ENCODE results near the gene ATF4.
A peak's percentile ranks its signal among the peaks of the same experiment; 100 is the strongest.
"Not testable (repeated sequence)": the region's sequence is repeated elsewhere in the genome, so short reads cannot be mapped to it uniquely, and the experiment has no call there.

The ATF4 gene

GRCh38 chr22:39510529-39511149 is 9.7 kb upstream of the ATF4 start:
- H3K9me3 ChIP-seq = no peaks in the 10 kb centered on the region
- no peaks in the 10 kb centered on the region for H3K4me1 ChIP-seq
- no peak overlapping the region for H3K4me3 ChIP-seq
- no peak for DNase-seq (ENCODE audit: low spot score in 2 of 2)
- in situ Hi-C loops (cut with MboI; ENCODE audit: low sequenced_read_pairs) = no loop called here
- H3K36me3 ChIP-seq (replicated peaks) = peaks cover 93% of the 10 kb centered on the region
- no peaks in the 10 kb centered on the region for H3K27me3 ChIP-seq (ENCODE audit: low read depth)

DNA sequence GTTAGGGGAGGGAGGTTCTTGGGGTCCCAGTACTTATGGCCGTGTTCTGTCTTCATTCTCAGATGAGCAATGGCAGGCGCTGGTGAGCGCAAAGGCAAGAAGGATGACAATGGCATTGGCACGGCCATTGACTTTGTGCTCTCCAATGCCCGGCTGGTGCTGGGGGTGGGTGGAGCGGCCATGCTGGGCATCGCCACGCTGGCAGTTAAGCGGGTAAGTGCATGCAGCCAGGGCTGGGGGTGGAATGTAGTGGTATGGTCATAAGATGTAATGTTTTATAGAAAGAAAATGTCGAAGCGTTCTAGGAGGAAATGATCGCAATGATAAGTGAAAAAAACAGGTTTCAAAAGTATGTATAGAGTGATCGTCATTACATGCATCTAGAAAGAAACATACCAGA is 9.1 kb upstream of the ATF4 start:
- peaks cover 89% of the 10 kb centered on the region for H3K36me3 ChIP-seq (replicated peaks)
- in situ Hi-C loops (cut with MboI; ENCODE audit: low sequenced_read_pairs) = no loop called here

DNA sequence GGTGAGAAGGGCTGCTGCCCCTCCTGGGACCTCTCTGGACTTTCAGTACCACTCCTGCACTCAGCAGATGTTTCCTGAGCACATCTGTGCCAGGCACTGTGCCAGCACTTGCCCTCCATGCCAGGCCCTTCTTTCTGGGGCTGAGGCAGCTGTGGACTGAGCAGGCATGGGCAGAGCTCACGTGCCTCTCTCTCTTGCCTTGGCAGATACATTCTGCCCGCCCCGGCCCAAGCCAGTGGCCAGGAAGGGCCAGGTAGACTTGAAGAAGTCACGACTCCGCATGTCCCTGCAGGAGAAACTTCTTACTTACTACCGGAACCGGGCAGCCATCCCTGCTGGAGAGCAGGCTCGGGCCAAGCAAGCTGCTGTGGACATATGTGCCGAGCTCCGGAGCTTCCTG is 8.3 kb upstream of the ATF4 start:
- in situ Hi-C loops (cut with MboI; ENCODE audit: low sequenced_read_pairs) = no loop called here
- H3K4me1 ChIP-seq = no peaks in the 10 kb centered on the region
- no peak for DNase-seq (ENCODE audit: low spot score in 2 of 2)
- no peaks in the 10 kb centered on the region for H3K9me3 ChIP-seq
- H3K36me3 ChIP-seq (replicated peaks) = peaks cover 85% of the 10 kb centered on the region
- no peaks in the 10 kb centered on the region for H3K27me3 ChIP-seq (ENCODE audit: low read depth)
- H3K4me3 ChIP-seq = no peak overlapping the region

More for the DNA sequence above, 9.1 kb upstream of the ATF4 start:
- Histone ChIP-seq H3K4me1 (no peaks in the 10 kb centered on the region), H3K4me3 (no peak overlapping the region), H3K9me3 (no peaks in the 10 kb centered on the region), H3K27me3 (ENCODE audit: low read depth) (no peaks in the 10 kb centered on the region)
- DNase-seq (ENCODE audit: low spot score in 2 of 2) = no peak

- no peak overlapping the region for H3K4me3 ChIP-seq
- no peaks in the 10 kb centered on the region for H3K27me3 ChIP-seq (ENCODE audit: low read depth)
- peaks cover 4% of the 10 kb centered on the region for H3K4me1 ChIP-seq
- in situ Hi-C loops (cut with MboI; ENCODE audit: low sequenced_read_pairs) = no loop called here
- peaks cover 71% of the 10 kb centered on the region for H3K36me3 ChIP-seq (replicated peaks)
- DNase-seq (ENCODE audit: low spot score in 2 of 2) = no peak
- no peaks in the 10 kb centered on the region for H3K9me3 ChIP-seq
Observed at GRCh38 chr22:39513791-39514190, 6.6 kb upstream of the ATF4 start.

GRCh38 chr22:39514373-39514973 is 5.9 kb upstream of the ATF4 start:
- no peaks in the 10 kb centered on the region for H3K9me3 ChIP-seq
- H3K4me1 ChIP-seq = peaks cover 6% of the 10 kb centered on the region
- H3K4me3 ChIP-seq = no peak overlapping the region
- in situ Hi-C loops (cut with MboI; ENCODE audit: low sequenced_read_pairs) = no loop called here
- H3K36me3 ChIP-seq (replicated peaks) = peaks cover 66% of the 10 kb centered on the region
- H3K27me3 ChIP-seq (ENCODE audit: low read depth) = no peaks in the 10 kb centered on the region
- DNase-seq (ENCODE audit: low spot score in 2 of 2) = peak in 1 of 2 experiments; percentile 74

DNA sequence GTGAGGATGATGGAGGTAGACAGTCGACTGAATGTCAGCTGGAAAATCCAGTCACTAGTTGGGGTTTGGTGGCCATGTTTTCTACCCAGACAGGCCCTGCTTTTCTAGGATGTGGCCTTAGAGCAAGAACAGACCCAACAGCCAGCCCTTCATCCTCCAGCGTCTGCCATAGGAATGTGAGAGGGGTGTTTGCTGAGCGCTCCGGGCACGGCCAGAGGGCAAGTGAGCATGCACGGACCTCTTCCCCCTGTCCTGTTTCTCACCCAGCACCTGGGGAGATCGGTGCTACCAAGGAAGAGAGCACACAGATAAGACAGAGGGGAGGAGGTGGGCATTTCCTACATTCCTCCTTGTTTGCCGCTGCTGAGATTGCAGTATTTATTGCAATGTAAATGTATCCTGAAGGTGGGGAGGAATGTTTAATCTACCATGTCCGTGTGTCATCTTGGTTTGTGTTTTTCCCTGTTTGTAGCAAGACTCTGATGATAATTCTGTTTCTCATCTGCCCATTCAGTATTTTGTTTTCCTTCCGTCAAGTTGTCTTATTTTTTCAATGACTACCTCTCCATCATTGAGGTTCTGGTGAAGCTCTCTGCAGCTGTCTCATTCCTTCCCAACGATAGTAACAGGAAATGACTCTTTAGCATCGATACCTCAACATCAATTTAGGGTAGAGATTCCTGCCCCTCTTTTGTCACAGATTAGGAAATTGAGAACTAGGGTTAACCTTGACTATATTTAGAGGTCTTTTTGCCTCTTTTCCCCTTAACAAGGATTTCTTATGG is 4.9 kb upstream of the ATF4 start:
- no peaks in the 10 kb centered on the region for H3K9me3 ChIP-seq
- H3K4me1 ChIP-seq = peaks cover 6% of the 10 kb centered on the region
- H3K36me3 ChIP-seq (replicated peaks) = peaks cover 59% of the 10 kb centered on the region
- no peaks in the 10 kb centered on the region for H3K27me3 ChIP-seq (ENCODE audit: low read depth)
- DNase-seq (ENCODE audit: low spot score in 2 of 2) = no peak
- H3K4me3 ChIP-seq = no peak overlapping the region
- in situ Hi-C loops (cut with MboI; ENCODE audit: low sequenced_read_pairs) = no loop called here

DNA sequence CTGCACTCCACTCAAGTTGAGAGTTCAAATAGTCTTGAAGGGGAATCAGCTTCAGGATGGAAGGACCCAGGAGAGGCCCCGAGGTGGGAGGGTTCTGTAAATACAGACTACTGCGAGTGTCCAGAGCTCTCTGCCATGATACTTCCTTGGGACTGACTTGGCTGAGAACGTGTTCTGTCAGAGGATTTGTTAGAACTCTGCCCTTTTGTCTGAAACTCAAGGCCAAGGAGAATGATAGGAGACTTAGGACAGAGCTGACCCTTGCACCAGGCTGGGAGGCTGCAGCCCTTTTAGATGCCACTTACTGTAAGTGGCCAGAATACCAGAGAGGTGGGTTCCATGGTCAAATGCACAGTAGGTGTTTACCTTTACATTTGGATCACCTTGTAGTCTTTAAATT is 2.9 kb upstream of the ATF4 start:
- Histone ChIP-seq H3K9me3 (no peaks in the 10 kb centered on the region; the same call in 1 of the 2 replicates), H3K4me3 (no peak overlapping the region), H3K4me1 (peaks cover 6% of the 10 kb centered on the region), H3K27me3 (ENCODE audit: low read depth) (no peaks in the 10 kb centered on the region), H3K36me3 (replicated peaks) (peaks cover 62% of the 10 kb centered on the region)
- no peak for DNase-seq (ENCODE audit: low spot score in 2 of 2)
- in situ Hi-C loops (cut with MboI; ENCODE audit: low sequenced_read_pairs) = no loop called here

DNA sequence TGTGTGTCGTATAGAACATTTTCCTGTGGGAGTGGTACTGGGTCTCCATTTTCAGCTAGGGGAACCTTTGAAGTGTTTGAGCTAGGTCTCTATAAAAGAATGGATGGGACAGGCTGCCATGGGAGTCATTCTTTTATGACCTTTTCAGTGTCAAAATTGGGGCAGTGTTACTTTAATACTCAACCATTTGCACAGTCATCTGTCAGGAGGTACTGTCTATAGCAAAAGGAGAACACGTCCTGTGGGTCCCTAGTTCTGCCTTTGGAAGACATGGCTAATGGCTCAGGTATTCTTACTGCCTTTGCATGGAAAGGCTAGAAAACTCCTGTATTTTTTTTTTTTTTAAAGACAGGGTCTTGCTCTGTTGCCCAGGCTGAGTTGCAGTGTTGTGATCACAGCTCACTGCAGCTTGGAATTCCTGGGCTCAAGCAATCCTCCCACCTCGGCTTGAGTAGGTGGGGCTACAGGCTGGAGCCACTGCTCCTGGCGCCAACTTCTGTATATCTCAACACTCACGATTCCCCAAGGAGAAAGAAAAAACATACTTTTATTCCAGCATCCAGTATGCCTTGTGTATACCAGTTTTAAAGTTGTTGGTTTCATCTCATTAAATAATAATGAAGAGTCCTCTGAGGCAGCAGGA is 2.1 kb upstream of the ATF4 start:
- in situ Hi-C loops (cut with MboI; ENCODE audit: low sequenced_read_pairs) = no loop called here
- no peak for DNase-seq (ENCODE audit: low spot score in 2 of 2)
- peak overlapping the region; percentile 100; the same call in 1 of the 2 replicates for H3K4me3 ChIP-seq
- H3K36me3 ChIP-seq (replicated peaks) = peaks cover 63% of the 10 kb centered on the region
- no peaks in the 10 kb centered on the region for H3K27me3 ChIP-seq (ENCODE audit: low read depth)
- no peaks in the 10 kb centered on the region; the same call in 1 of the 2 replicates for H3K9me3 ChIP-seq
- H3K4me1 ChIP-seq = peaks cover 10% of the 10 kb centered on the region

DNA sequence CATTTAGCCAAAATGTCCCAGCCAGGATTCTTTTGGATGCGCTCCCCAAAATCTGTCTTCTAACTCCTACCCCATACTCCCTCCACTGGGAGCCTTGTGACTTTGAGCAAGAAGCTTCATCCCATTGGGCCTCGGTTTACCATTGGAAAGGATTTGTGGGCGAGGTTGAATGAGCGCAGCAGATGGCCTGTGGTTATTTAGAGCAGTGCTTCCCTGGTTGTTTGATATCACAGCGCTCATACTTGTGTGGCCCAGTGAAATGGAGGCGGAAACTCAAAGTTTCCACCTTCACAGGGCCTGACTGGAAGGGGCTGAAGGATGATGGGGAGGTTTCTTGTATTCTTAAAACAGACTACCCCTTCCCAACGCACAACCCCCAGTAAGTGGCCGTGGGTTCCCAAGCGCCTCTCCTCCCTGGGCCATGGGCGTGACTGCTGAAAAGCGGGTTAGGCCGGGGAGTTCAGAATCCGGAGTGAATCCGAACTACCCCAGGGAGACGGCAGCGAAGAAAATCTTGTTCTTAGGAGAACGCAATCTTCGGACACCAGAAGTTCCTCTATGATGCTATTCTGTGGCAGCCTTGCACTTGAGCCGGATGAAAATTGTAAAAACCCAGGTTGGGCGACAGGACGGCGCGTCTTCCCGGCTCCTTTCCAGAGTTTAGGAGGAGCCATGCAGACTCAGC is 1.2 kb upstream of the ATF4 start:
- in situ Hi-C loops (cut with MboI; ENCODE audit: low sequenced_read_pairs) = no loop called here
- H3K9me3 ChIP-seq = no peaks in the 10 kb centered on the region; the same call in 1 of the 2 replicates
- H3K36me3 ChIP-seq (replicated peaks) = peaks cover 61% of the 10 kb centered on the region
- H3K27me3 ChIP-seq (ENCODE audit: low read depth) = no peaks in the 10 kb centered on the region
- DNase-seq (ENCODE audit: low spot score in 2 of 2) = peak in 1 of 2 experiments; percentile 62
- peaks cover 12% of the 10 kb centered on the region for H3K4me1 ChIP-seq
- peak overlapping the region; percentile 100 for H3K4me3 ChIP-seq

- Histone ChIP-seq H3K27me3 (ENCODE audit: low read depth) (no peaks in the 10 kb centered on the region), H3K4me3 (peak overlapping the region; percentile 100), H3K36me3 (replicated peaks) (peaks cover 61% of the 10 kb centered on the region), H3K9me3 (no peaks in the 10 kb centered on the region; the same call in 1 of the 2 replicates), H3K4me1 (peaks cover 12% of the 10 kb centered on the region)
- in situ Hi-C loops (cut with MboI; ENCODE audit: low sequenced_read_pairs) = loop anchor here (10.0 kb wide), 1 partner anchor 345 kb away; no protein-coding TSS in a partner anchor
- peak; percentile 96 to 98 for DNase-seq (ENCODE audit: low spot score in 2 of 2)
Observed at GRCh38 chr22:39519681-39520225, 609 bp upstream of the ATF4 start.

GRCh38 chr22:39521106-39521885 is 934 bp downstream of the ATF4 start:
- not testable (repeated sequence) for DNase-seq (ENCODE audit: low spot score in 2 of 2); H3K9me3 ChIP-seq; H3K27me3 ChIP-seq (ENCODE audit: low read depth)
- H3K4me1 ChIP-seq = peaks cover 12% of the 10 kb centered on the region
- in situ Hi-C loops (cut with MboI; ENCODE audit: low sequenced_read_pairs) = loop anchor here (10.0 kb wide), 1 partner anchor 346 kb away; no protein-coding TSS in a partner anchor
- H3K36me3 ChIP-seq (replicated peaks) = peaks cover 59% of the 10 kb centered on the region
- peak overlapping the region; percentile 100 for H3K4me3 ChIP-seq

DNA sequence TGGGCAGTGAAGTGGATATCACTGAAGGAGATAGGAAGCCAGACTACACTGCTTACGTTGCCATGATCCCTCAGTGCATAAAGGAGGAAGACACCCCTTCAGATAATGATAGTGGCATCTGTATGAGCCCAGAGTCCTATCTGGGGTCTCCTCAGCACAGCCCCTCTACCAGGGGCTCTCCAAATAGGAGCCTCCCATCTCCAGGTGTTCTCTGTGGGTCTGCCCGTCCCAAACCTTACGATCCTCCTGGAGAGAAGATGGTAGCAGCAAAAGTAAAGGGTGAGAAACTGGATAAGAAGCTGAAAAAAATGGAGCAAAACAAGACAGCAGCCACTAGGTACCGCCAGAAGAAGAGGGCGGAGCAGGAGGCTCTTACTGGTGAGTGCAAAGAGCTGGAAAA is 1.7 kb downstream of the ATF4 start:
- H3K36me3 ChIP-seq (replicated peaks) = peaks cover 55% of the 10 kb centered on the region
- in situ Hi-C loops (cut with MboI; ENCODE audit: low sequenced_read_pairs) = loop anchor here (10.0 kb wide), 1 partner anchor 347 kb away; no protein-coding TSS in a partner anchor
- H3K9me3 ChIP-seq; DNase-seq (ENCODE audit: low spot score in 2 of 2); H3K27me3 ChIP-seq (ENCODE audit: low read depth): not testable (repeated sequence)
- peak overlapping the region; percentile 100 for H3K4me3 ChIP-seq
- H3K4me1 ChIP-seq = peaks cover 12% of the 10 kb centered on the region

Data from HAP-1 (cell line).